Measurements from ENCODE around the gene SHFL.

The SHFL gene

DNA sequence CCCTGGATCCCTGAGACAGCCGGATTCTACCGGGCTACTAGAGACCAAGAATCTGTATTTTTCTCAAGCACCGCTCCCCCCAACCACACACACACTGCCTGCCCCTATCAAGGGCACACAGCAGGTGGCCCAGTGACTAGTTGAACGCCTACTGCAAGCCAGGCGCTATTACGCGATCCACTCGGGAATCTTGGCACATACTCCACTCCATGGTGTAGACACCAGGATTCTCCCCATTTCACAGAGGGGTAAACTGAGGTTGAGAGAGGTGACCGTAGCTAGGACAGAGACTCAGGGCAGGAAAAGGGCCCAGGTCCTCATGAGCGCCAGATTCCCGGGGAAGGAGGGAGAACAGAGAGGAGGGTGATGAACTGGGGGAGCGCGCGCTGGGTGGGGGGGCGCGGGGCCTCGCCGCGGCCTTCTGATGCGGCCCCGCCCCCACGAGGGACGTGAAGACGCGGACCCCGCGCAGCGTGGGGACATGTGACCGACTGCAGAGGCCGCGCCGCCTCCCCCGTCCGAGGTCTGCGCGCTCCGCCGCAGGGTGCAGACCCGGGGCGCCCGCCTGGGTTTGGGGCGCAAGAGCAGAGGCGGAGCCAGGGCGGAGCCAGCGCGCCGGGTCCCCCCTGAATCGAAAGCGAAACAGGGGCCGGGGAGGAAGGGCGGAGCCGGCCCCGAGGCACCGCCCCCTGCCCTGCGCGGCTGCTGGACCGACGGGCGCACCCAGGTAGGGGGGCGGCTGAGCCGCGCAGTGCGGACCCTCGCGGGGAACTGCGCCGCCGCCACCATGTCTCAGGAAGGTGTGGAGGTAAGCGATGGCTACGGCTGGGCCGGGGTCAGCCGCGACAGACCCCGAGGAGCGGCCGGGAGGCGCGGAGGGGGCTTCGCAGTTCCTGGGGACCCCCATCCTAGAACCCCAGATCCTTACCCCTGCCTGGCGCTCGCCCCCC is at the start of gene SHFL:
Gene SHFL (plus strand): TSS at position 677 of the 950 bp plus-strand sequence. CDS start 111 bp downstream, at position 788.
- Mint-ChIP-seq H3K4me1 (peaks cover 12% of the 10 kb centered on the region), H3K27ac (peak within 1 kb of the TSS; percentile 82), H3K36me3 (ENCODE audit: low read depth) (peaks cover 2% of the 10 kb centered on the region), H3K9me3 (no peaks in the 10 kb centered on the region), H3K4me3 (peak within 1 kb of the TSS; percentile 81), H3K27me3 (no peaks in the 10 kb centered on the region)
- peak; percentile 85 for DNase-seq
- ATAC-seq = peak; percentile 97

DNA sequence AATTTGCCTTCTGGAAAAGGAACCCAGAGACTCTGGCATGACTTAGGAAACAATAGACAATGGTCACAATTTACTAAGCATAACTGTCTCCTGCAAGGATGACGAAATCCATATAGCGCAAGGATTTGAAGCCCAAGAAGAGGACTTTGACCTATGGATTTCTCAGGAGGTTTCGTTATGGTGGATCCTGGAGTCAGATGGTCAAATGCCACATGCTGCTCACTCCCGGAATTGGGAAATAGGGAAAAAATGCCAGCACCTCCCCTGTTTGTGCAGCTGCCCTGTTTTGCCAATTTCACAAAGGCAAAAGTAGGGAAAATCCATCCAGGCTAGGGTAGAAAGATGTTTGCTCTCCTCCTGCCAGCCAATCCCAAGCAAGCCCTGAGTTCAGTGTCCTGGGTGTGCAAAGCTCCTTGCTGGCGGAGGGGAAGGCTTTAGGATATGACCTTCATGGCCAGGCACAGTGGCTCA is 49.5 kb upstream of the SHFL start:
- ATAC-seq (no peak), DNase-seq (no peak)
- H3K4me3 Mint-ChIP-seq = no peak overlapping the region
- no peaks in the 10 kb centered on the region for H3K4me1 Mint-ChIP-seq
- no peaks in the 10 kb centered on the region for H3K36me3 Mint-ChIP-seq (ENCODE audit: low read depth)
- no peak overlapping the region for H3K27ac Mint-ChIP-seq
- H3K27me3 Mint-ChIP-seq = peaks cover 23% of the 10 kb centered on the region
- H3K9me3 Mint-ChIP-seq = no peaks in the 10 kb centered on the region

- no peak for ATAC-seq
- H3K9me3 Mint-ChIP-seq = no peaks in the 10 kb centered on the region
Measured at GRCh38 chr19:10037367-10037766, 48.8 kb upstream of the SHFL start.

GRCh38 chr19:10037809-10038208 is 48.3 kb upstream of the SHFL start:
- H3K27me3 Mint-ChIP-seq = peaks cover 23% of the 10 kb centered on the region
- no peak for DNase-seq
- no peak overlapping the region for H3K27ac Mint-ChIP-seq
- no peaks in the 10 kb centered on the region for H3K36me3 Mint-ChIP-seq (ENCODE audit: low read depth)
- H3K4me3 Mint-ChIP-seq = no peak overlapping the region
- no peaks in the 10 kb centered on the region for H3K9me3 Mint-ChIP-seq
- H3K4me1 Mint-ChIP-seq = no peaks in the 10 kb centered on the region
- no peak for ATAC-seq

More at GRCh38 chr19:10037367-10037766, 48.8 kb upstream of the SHFL start:
- DNase-seq = no peak
- Mint-ChIP-seq H3K27me3 (peaks cover 23% of the 10 kb centered on the region), H3K4me3 (no peak overlapping the region), H3K36me3 (ENCODE audit: low read depth) (no peaks in the 10 kb centered on the region), H3K27ac (no peak overlapping the region), H3K4me1 (no peaks in the 10 kb centered on the region)

- H3K4me3 Mint-ChIP-seq = no peak overlapping the region
- H3K36me3 Mint-ChIP-seq (ENCODE audit: low read depth) = no peaks in the 10 kb centered on the region
- H3K27me3 Mint-ChIP-seq = peaks cover 28% of the 10 kb centered on the region
Measured at GRCh38 chr19:10043286-10043927, 42.7 kb upstream of the SHFL start.

GRCh38 chr19:10044390-10044789 is 41.7 kb upstream of the SHFL start:
- no peaks in the 10 kb centered on the region for H3K36me3 Mint-ChIP-seq (ENCODE audit: low read depth)
- H3K27me3 Mint-ChIP-seq = peaks cover 22% of the 10 kb centered on the region
- H3K4me3 Mint-ChIP-seq = no peak overlapping the region
- no peaks in the 10 kb centered on the region for H3K4me1 Mint-ChIP-seq
- no peak for DNase-seq
- H3K27ac Mint-ChIP-seq = no peak overlapping the region
- peaks cover 14% of the 10 kb centered on the region for H3K9me3 Mint-ChIP-seq
- no peak for ATAC-seq

More at GRCh38 chr19:10043286-10043927, 42.7 kb upstream of the SHFL start:
- Mint-ChIP-seq H3K4me1 (no peaks in the 10 kb centered on the region), H3K27ac (no peak overlapping the region), H3K9me3 (peaks cover 14% of the 10 kb centered on the region)
- no peak for ATAC-seq
- DNase-seq = no peak

GRCh38 chr19:10045371-10045770 is 40.7 kb upstream of the SHFL start:
- DNase-seq = no peak
- H3K4me1 Mint-ChIP-seq = no peaks in the 10 kb centered on the region

GRCh38 chr19:10049626-10050025 is 36.5 kb upstream of the SHFL start:
- ATAC-seq (no peak), DNase-seq (no peak)
- Mint-ChIP-seq H3K36me3 (ENCODE audit: low read depth) (no peaks in the 10 kb centered on the region), H3K4me3 (no peak overlapping the region), H3K9me3 (peaks cover 2% of the 10 kb centered on the region), H3K27me3 (peaks cover 11% of the 10 kb centered on the region), H3K27ac (no peak overlapping the region), H3K4me1 (no peaks in the 10 kb centered on the region)

More at GRCh38 chr19:10045371-10045770, 40.7 kb upstream of the SHFL start:
- H3K27ac Mint-ChIP-seq = no peak overlapping the region
- no peak for ATAC-seq
- no peak overlapping the region for H3K4me3 Mint-ChIP-seq
- no peaks in the 10 kb centered on the region for H3K36me3 Mint-ChIP-seq (ENCODE audit: low read depth)
- H3K27me3 Mint-ChIP-seq = peaks cover 22% of the 10 kb centered on the region
- H3K9me3 Mint-ChIP-seq = peaks cover 14% of the 10 kb centered on the region

GRCh38 chr19:10052602-10053360 is 33.3 kb upstream of the SHFL start:
- ATAC-seq (no peak), DNase-seq (no peak)
- Mint-ChIP-seq H3K36me3 (ENCODE audit: low read depth) (no peaks in the 10 kb centered on the region), H3K27ac (no peak overlapping the region), H3K9me3 (no peaks in the 10 kb centered on the region), H3K4me1 (no peaks in the 10 kb centered on the region), H3K4me3 (no peak overlapping the region), H3K27me3 (peaks cover 4% of the 10 kb centered on the region)

DNA sequence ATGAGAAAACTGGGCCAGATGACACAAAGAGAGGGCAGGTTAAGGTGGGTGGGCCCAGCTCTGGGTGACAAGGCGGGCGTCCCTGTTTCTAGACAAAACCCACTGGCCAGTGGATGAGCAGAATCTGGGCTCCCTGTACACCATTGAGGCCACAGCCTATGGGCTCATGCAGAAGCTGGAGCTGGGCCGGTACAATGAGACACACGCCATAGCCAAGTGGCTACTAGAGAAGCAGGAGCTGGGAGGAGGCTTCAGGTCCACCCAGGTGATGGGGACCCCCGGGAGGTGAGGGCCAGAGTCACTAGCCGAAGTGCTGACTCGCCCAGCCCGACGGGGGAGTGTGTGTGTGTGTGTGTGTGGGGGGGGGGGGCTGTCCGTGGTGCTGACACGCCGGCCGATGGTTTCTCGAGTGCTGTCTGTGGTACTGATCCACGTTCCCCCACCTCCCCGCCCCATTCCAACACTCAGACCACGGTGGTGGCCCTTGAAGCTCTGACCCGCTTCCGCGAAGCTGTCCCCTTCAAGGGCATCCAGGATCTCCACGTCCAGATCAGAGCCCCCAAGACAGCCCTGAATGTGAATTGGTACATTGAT is 24.3 kb upstream of the SHFL start:
- H3K27ac Mint-ChIP-seq = no peak overlapping the region
- no peaks in the 10 kb centered on the region for H3K9me3 Mint-ChIP-seq
- no peaks in the 10 kb centered on the region for H3K36me3 Mint-ChIP-seq (ENCODE audit: low read depth)
- H3K27me3 Mint-ChIP-seq = peaks cover 23% of the 10 kb centered on the region
- no peak overlapping the region for H3K4me3 Mint-ChIP-seq
- ATAC-seq (no peak), DNase-seq (no peak)
- no peaks in the 10 kb centered on the region for H3K4me1 Mint-ChIP-seq

- Mint-ChIP-seq H3K4me1 (no peaks in the 10 kb centered on the region), H3K36me3 (ENCODE audit: low read depth) (no peaks in the 10 kb centered on the region), H3K4me3 (no peak overlapping the region), H3K27me3 (peaks cover 6% of the 10 kb centered on the region), H3K9me3 (no peaks in the 10 kb centered on the region), H3K27ac (no peak overlapping the region)
- ATAC-seq = no peak
- DNase-seq = no peak
Measured at GRCh38 chr19:10068205-10068604, 17.9 kb upstream of the SHFL start.

- DNase-seq (no peak), ATAC-seq (peak; percentile 22)
- H3K4me1 Mint-ChIP-seq = no peaks in the 10 kb centered on the region
- no peaks in the 10 kb centered on the region for H3K9me3 Mint-ChIP-seq
- no peaks in the 10 kb centered on the region for H3K36me3 Mint-ChIP-seq (ENCODE audit: low read depth)
- no peak overlapping the region for H3K4me3 Mint-ChIP-seq
- peaks cover 6% of the 10 kb centered on the region for H3K27me3 Mint-ChIP-seq
- no peak overlapping the region for H3K27ac Mint-ChIP-seq
Measured at GRCh38 chr19:10069046-10069445, 17.1 kb upstream of the SHFL start.

- no peak for DNase-seq
- no peaks in the 10 kb centered on the region for H3K9me3 Mint-ChIP-seq
- ATAC-seq = no peak
- H3K4me1 Mint-ChIP-seq = no peaks in the 10 kb centered on the region
- no peaks in the 10 kb centered on the region for H3K36me3 Mint-ChIP-seq (ENCODE audit: low read depth)
- H3K27me3 Mint-ChIP-seq = peaks cover 4% of the 10 kb centered on the region
- H3K4me3 Mint-ChIP-seq = no peak overlapping the region
- no peak overlapping the region for H3K27ac Mint-ChIP-seq
Measured at GRCh38 chr19:10070730-10071446, 15.2 kb upstream of the SHFL start.
